Nephron progenitor cell (in vitro differentiated cells): Measurements from ENCODE around the gene HDAC4.

ENCODE experiments used
- DNase-seq: peaks from one replicate; pipeline ENCODE4 v3.0.0; 2021
- H3K27ac Mint-ChIP-seq: 2 replicates; pipeline ENCODE4 v1.8.0; 2021; ENCODE audit warnings: mild to moderate bottlenecking, moderate library complexity, mixed read lengths
- H3K27me3 Mint-ChIP-seq: 2 replicates; pipeline ENCODE4 v1.8.0; 2021; ENCODE audit warnings: mild to moderate bottlenecking, low read depth, mixed read lengths; ENCODE audit not compliant: poor library complexity
- H3K36me3 Mint-ChIP-seq: 2 replicates; pipeline ENCODE4 v1.8.0; 2021; ENCODE audit warnings: low read depth, mixed read lengths
- H3K4me1 Mint-ChIP-seq: 2 replicates; pipeline ENCODE4 v1.8.0; 2021; ENCODE audit warnings: mixed read lengths
- H3K4me3 Mint-ChIP-seq: 2 replicates; pipeline ENCODE4 v1.8.0; 2021; ENCODE audit warnings: mild to moderate bottlenecking, moderate library complexity, mixed read lengths
- H3K9me3 Mint-ChIP-seq: 2 replicates; pipeline ENCODE4 v1.8.0; 2021; ENCODE audit warnings: mild to moderate bottlenecking, moderate library complexity, mixed read lengths
- CTCF ChIP-seq: fragments of 200-600 bp; sonication (generic); IDR thresholded peaks from 2 replicates; pipeline ENCODE4 v1.5.0; 2021; ENCODE audit warnings: antibody characterized with exemption

HDAC4 gene

GRCh38 chr2:239162141-239162821 is 238.5 kb downstream of the HDAC4 start:
- Mint-ChIP-seq H3K9me3 (no peaks in the 10 kb centered on the region), H3K36me3 (peaks cover 43% of the 10 kb centered on the region), H3K4me3 (no peak overlapping the region), H3K27me3 (peaks cover 3% of the 10 kb centered on the region), H3K27ac (peak overlapping the region; percentile 83), H3K4me1 (peaks cover 23% of the 10 kb centered on the region)
- TF ChIP-seq CTCF: no peak
- no peak for DNase-seq

GRCh38 chr2:239161711-239162140 is 239.1 kb downstream of the HDAC4 start:
- Mint-ChIP-seq H3K4me3 (no peak overlapping the region), H3K36me3 (peaks cover 41% of the 10 kb centered on the region), H3K27ac (no peak overlapping the region), H3K9me3 (no peaks in the 10 kb centered on the region), H3K27me3 (peaks cover 3% of the 10 kb centered on the region), H3K4me1 (peaks cover 19% of the 10 kb centered on the region)
- TF ChIP-seq CTCF: no peak
- DNase-seq: no peak

- Mint-ChIP-seq H3K4me1 (peaks cover 14% of the 10 kb centered on the region), H3K27ac (peak overlapping the region; percentile 44), H3K4me3 (no peak overlapping the region), H3K27me3 (peaks cover 3% of the 10 kb centered on the region), H3K9me3 (no peaks in the 10 kb centered on the region), H3K36me3 (peaks cover 42% of the 10 kb centered on the region)
- no peak for TF ChIP-seq CTCF
- no peak for DNase-seq
Measured at GRCh38 chr2:239160226-239161143, 240.3 kb downstream of the HDAC4 start.

- Mint-ChIP-seq H3K27me3 (peaks cover 3% of the 10 kb centered on the region), H3K27ac (peak overlapping the region; percentile 45), H3K36me3 (peaks cover 50% of the 10 kb centered on the region), H3K9me3 (no peaks in the 10 kb centered on the region), H3K4me1 (peaks cover 14% of the 10 kb centered on the region), H3K4me3 (no peak overlapping the region)
- no peak for TF ChIP-seq CTCF
- DNase-seq: no peak
Measured at GRCh38 chr2:239159476-239159911, 241.3 kb downstream of the HDAC4 start.

- Mint-ChIP-seq H3K27ac (no peak overlapping the region), H3K27me3 (peaks cover 3% of the 10 kb centered on the region), H3K4me3 (no peak overlapping the region), H3K9me3 (no peaks in the 10 kb centered on the region), H3K4me1 (peaks cover 14% of the 10 kb centered on the region), H3K36me3 (peaks cover 55% of the 10 kb centered on the region)
- DNase-seq: no peak
- no peak for TF ChIP-seq CTCF
Measured at GRCh38 chr2:239158641-239159475, 242.0 kb downstream of the HDAC4 start.
